Measurements from ENCODE around the gene SUSD4.

The SUSD4 gene

DNA sequence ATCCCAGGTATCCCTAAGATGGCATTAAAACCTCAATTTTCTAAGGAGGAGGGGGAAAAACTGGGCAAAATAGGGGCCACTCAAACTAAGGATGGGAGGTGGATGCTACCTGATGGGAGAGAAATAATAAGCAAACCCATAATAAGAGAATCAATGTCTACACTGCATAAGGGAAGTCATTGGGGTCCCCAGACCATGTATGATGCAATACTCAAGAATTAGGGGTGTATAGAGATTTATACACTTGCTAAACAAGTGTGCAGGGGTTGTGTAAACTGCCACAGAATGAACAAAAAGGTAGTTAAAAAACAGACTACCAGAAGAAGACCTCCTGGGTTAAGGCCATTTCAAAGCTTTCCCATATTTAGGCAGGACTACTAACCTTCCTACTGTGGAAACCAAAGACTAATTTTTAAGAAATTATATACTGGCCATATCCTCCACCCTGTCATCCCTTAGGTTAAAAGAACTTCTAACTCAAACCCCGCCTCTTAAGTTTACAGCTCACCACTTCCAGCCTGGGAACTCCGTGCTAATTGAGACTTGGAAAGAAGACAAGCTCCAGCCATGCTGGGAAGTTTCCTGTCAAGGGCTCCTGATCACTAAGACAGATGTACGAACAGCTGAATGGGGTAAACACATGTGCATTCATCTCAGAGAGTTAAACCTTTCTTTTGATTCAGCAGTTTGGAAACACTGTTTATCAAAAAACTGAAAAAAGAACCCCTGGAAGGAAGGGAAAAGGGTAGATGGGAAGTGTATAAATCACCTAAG lies 156.5 kb downstream of the SUSD4 start:
- DNase-seq: no peak

DNA sequence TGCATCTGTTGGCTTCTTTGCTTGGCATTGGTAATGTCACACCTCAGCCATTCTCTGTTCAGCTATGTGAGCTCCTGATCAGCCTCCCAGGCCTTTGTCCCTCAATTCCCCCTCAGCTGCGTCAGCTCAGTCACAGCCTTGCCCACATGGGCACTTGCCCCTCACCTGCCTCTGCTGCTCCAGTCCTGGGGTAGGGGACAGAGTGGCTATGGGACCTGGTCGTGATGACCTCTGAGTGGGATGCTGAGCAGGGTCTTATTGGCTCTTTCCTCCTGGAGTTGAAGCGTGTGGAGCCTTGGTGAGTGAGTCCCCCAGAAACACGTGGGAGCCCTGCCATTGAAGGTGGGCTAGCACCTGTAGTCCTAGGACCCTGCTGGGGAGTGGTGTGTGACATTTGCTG lies 159.6 kb downstream of the SUSD4 start:
- DNase-seq: no peak

DNA sequence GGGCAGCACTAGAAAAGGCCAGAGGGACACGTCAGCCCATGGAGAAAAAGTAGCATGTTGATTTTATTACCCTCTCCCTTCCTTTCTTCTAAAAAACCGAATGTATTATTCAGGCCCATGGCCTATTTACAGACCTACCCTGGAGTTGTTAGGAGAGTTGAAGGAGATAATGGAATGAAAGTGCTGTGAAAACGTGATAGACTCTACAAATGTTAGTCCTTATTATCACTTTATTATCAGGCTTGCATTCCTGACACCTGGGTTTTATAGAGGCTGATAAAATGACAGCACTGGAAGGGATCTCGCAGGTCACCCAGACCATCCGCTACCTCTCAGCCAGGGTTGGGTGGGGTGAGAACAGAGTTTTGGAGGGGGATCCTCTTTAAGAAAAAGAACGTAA lies 160.3 kb downstream of the SUSD4 start:
- DNase-seq: no peak

DNA sequence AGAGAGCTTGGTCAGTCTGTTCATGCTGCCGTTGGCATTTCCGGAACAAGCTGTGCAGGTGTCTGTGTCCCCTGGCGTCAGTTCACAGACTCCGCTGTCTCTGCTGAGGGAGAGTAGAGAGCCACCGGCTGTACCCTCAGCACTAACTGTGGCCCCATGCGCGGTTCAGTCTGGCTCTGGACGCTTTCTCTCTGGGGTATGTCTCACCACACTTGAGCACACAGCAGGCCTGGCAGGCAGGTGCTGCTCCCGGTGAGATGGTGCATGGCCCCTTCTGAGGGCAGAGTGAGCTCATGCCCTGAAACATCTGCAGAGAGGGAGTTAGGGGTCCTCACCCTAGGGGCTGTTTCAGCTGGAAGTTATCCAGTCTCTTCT lies 161.0 kb downstream of the SUSD4 start:
- no peak for DNase-seq

DNA sequence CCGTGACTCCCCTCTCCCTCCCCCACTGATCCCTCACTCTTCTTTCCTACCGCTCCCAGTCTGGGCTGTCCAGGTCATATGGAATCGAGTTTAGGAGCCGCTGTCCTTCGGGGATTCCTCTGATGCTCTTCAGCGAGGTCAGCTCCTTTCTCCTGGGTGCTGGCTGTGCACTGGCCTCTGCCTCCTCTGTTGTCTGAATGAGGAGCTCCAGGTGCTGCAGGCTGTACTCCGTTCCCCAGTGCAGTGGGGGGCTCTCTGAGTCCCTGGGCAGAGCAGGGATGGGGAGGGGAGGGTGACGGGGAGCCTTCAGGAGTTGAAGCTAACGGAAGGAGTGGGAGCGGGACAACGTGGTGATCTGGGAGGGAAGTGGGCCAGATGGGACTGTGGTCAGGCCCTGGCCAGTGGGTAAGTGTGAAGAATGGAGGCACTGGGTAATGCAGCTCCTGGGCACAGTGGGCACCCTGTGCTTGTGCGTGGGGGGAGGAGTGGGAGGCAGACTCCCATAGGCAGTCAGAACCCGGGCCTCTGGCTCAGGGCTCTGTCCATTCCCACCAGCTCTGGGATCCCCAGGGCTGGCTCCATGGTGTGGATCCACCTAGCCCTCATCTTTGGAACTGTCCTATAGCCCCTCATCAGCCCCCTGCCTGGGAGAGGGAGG lies 161.5 kb downstream of the SUSD4 start:
- no peak for DNase-seq

DNA sequence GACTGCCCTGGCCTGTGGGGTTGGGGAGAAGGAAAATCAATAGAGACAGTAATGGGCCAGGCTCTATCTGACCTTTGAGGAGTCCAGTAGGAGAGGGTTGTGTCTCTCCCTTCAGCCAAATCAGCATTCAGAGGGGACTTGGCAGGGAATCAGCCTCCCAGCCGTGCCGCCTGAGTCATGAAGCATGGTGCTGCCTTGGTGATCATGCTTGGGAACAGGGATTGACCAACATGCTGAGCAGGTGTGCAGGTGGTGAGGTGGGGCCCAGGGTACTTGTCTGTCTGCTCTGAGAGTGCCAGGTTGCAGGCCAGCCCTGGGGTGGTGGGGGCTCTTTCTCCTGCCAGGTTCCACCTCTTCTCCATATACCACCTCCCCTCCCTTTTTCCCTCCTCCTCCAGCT lies 162.0 kb downstream of the SUSD4 start:
- no peak for DNase-seq

DNA sequence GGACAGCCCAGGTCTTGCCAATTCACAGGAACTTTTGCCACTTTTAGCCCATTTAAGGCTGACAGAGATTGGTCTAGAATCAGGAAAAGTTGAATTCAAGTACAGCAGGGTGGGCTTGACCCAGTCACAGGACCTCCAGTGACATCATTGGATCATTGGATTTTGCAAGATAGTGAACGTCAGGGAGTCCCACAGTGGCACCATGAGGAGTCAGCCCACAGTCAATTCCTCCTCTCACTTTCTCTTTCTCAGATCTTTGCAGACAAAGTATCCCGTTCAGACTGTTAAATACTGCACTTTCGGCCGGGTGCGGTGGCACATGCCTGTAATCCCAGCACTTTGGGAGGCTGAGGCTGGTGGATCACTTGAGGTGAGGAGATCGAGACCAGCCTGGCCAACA lies 163.1 kb downstream of the SUSD4 start:
- DNase-seq: no peak

DNA sequence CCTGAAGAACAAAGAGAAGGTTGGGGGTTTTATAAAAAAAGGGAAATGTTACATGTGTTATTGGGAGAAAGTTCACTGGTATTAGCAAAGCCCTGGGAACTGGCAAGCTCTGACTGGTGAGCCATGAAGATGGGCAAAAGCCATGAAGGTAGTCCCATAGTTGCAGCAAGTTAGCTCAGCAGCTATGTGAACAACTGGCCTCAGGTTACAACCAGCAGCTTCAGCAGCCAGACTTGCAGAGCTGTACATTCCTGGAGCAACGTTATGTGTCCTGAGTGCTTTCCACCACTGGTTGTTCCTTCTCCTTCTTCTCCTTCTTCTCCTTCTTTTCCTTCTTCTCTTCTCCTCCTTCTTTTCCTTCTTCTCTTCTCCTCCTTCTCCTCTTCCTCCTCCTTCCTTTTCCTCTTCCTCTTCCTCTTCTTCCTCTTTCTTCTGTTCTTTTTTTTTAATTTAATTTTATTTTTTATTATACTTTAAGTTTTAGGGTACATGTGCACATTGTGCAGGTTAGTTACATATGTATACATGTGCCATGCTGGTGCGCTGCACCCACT lies 164.8 kb downstream of the SUSD4 start:
- no peak for DNase-seq

DNA sequence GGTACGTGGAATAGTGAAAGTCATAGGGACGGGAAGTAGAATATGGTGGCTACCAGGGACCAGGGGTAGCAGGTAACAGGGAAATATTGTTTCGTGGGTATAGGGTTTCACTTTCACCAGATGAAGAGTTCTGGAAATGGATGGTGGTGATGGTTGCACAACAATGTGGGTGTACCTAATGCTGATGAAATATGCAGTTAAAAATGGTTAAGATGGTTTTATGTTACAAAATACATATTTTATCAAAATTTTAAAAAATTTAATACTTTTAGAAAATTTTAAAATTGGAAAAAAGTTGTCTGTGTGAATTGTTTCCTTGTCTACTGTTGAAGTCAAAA lies 165.4 kb downstream of the SUSD4 start:
- DNase-seq: no peak

DNA sequence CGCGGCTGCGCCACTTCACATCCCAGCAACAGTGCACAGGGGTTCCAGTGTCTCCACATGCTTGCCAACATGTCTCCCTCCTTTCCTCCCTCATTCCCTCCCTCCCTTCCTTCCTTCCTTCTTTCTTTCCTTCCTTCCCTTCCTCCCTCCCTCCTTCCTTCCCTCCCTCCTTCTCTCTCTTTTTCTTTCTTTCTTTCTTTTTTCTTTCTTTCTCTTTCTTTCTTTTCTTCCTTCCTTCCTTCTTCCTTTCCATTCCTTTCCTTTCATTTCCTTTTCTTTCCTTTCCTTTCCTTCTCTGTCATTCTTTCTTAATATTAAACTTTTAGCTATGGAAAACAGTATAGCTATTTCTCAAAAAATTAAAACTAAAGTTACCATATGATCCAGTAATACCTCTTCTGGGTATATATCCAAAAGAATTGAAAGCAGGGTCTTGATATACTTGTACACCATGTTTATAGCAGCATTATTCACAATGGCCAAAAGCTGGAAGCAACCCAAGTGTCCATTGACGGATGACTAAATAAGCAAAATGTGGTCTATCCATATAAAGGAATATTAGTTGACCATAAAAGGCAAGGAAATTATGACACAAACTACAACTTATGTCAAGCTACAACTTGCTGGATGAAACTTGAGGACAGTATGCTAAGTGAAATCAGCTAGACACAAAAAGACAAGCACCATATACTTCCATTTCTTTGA lies 165.9 kb downstream of the SUSD4 start:
- no peak for DNase-seq

DNA sequence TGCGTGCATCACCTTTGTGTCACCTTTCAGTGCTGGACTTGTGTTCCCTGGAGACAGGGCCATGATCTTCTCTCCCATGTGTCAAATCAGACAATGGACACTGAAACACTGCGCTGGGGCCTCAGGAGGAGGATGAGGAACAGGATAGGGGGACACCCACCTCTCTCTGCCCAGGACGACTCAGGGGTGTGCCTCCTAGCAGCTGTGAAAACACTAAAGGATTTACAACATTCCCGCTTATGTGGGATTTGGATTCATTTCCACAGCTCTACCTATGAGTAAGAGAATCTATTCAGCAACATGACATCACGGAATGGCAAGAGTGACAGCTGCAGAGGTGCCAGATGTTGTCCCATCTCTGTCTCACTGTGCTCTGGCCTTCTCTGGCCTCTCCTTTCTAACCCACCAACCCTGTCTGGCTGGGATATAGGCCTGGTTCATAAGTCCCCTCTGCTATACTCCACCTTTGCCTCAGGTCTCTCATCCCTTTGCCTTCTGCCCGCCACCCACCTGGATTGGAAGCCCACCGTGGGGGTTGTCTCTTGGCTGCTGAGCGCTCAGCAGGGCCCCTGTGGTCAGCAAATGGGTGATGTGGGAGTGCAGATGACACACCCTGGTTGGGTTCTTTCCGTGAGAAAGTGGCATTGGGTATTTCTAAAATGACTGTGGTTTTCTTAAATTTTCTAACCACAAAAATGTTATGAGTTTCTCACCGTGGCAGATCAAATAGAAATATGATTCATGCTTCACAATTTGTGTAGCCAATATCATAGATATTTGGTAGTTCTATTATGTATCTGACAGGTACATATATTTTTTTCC lies 173.9 kb downstream of the SUSD4 start:
- DNase-seq: peak; percentile 43

DNA sequence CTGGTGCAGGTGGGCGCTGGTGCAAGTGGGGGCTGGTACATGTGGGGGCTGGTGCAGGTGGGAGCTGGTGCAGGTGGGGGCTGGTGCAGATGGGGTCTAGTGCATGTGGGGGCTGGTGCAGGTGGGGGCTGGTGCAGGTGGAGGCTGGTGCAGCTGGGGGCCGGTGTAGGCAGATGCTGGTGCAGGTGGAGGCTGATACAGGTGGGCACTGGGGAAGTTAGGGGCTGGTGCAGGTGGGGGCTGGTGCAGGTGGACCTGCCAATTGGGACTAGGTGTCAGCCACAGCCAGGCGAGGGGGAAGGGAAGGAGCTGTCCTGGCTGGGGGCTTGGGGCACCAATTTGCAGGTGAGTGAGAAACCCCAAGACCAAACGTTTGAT lies 174.5 kb downstream of the SUSD4 start:
- no peak for DNase-seq

DNA sequence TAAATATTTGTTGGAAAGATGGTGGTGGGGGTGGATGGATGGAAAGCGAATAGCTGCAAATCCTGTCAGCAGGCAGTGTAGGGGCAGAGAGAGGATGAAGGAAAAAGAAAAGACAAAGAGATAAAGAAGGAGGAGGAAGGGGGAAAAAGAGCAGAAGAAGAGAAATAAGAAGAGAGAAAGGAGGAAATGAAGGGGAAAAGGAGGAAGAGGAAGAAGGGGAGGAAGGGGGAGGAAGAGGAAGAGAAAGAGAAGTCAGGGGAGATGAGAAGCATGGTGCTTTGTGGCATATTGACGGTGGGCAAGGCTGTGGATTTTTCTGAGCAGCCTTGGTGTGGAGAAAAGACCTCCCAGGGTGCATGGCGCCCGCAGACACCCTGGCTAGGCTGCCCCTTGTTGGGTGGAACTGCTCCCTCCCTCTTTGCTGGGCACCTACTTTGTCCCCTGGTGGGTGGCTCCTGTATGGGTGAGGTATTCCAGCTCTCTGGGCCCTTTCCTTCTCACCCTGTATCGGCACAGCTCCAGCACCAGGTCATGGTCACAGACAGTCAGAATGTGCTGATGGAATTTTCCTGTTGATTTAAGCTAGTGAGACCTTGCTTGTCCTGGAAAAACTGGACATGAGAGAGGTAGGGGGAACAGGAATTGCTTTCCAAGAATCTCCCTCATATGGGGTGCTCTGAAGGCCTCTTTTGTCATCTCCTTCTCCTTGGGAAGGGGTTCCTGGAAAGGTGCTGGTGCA lies 175.2 kb downstream of the SUSD4 start:
- DNase-seq: no peak

DNA sequence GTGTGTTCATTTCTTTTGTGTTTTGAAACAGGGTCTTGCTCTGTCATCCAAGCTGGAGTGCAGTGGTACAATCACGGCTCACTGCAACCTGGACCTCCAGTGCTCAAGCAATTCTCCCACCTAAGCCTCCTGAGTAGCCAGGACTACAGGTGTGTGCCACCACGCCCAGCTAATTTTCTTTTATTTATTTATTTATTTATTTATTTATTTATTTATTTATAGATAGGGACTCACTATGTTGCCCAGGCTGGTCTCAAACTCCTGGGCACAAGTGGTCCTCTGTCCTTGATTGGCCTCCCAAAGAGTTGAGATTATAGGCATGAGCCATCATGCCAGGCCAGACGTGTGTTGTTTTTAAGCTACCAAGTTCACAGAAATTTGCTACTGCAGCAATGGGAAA lies 177.2 kb downstream of the SUSD4 start:
- DNase-seq: no peak

DNA sequence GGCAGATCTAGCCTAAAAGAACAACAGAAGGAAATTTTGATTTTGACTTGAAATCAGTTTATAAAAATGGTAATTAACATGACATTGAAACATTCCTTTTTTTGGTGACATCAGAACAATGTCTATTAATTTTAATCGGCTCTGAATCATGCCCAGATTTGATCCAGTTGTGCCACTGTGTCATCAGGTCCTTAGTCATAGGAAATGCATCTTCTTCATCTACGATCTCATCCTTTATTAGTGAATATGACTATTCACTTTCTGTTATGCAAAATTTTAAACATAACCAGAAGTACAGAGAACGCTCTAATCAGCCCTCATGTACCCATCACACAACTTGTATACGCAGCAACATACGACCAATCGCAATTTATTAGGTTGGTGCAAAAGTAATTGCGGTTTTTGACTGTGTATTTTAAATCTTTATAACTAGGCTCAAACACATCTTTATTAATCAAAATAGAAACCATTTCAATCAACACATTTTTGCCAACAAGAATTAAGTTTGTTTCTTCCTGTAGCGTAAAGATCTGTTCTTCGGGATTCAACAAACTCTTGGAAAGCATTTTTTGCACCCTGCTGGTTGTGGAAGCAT lies 180.6 kb downstream of the SUSD4 start:
- DNase-seq: no peak

DNA sequence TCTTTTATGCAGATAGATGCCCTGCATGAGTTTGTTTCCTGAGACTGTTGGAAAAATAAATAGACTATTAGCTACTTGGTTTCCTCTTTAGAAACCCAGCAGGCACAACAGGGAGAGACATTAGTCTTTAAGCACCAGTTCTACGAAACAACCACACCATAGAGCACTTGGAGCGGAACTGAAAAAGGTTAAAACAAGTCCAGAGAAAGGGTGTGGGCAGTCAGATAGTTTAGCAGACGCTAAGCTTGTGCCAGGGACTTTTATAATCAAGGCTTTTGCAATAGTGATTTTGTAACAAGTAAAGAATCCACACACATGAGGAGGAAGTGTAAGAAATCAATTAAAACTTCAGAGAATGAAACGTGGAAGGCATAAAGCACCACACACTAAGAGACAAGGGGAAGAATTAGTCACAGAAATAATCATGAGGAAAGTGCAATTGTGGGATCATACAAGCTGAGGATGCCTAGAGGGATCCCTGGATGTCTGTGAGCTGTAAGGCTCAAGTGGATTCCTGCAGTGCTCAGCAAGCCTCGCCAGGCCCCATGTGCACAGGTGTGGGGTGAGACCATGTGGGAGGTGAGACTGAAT lies 183.2 kb downstream of the SUSD4 start:
- no peak for DNase-seq

DNA sequence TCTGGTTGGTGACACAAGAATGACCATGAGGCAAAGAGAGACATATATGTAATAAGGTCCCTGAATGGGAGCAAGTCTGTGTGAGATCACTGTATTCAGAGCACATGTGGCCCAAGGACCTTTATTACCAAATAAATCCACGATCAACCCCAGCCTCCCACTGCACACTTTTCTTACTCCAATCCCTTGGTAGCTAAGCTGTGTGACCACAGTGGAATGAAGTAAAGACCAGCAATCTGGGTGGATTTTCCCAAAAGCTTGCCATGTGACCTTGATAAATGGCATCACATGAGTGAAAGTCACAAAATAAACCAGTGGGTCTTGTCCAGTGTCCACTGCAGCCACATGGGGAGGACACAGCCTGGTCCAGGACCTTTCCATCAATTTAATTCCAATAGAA lies 184.2 kb downstream of the SUSD4 start:
- DNase-seq: no peak

DNA sequence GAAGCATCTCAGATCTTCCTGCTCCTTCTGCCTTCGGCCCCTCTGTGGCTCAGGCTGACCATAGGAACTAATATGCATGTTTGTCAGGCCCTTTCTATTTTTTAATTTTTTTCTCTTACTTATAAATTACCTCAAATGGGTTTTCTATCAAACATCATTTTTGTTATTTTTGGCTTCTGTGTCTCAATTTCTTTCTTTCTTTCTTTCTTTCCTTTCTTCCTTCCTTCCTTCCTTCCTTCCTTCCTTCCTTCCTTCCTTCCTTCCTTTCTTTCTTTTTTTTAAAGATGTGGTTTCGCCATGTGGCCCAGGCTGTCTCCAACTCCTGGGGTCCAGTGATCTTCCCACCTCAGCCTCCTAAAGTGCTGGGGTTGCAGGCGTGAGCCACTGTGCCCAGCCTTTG lies 184.7 kb downstream of the SUSD4 start:
- no peak for DNase-seq

DNA sequence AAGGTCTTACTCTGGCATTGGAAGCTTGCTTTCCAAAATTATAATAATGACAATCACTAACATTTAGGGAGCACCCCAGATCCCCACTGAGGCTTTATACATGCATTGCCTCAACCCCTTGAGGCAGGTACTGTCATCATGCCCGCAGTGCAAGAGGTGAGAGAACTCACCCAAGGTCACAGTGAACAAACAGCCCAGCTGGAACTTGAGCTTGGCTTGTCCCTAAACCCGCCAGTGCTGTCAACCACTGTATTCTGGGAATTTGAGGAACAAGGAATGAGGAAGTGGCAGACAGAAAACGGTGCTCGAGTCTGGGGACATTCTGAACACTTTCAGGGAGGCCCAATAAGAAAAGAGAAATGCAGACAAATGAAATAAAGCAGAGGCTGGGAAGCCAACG lies 186.3 kb downstream of the SUSD4 start:
- DNase-seq: no peak

DNA sequence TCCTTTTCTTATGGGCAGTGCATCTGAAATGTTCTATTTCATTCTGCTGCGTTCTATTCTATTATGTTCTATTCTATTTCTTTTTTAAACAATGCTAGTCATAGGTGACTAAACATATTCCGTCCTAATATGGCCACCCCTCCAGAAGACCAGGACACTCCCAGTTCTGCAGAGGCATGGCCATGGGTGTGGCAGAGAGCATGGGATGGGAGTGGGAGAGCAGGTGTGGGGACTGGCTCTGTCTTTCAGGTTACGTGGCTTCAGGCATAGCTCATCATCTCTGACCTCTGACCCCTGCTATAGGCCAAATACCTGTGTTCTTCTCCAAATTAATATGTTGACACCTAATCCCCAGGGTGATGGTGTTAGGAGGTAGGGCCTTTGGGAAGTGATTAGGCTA lies 187.5 kb downstream of the SUSD4 start:
- DNase-seq: no peak

DNA sequence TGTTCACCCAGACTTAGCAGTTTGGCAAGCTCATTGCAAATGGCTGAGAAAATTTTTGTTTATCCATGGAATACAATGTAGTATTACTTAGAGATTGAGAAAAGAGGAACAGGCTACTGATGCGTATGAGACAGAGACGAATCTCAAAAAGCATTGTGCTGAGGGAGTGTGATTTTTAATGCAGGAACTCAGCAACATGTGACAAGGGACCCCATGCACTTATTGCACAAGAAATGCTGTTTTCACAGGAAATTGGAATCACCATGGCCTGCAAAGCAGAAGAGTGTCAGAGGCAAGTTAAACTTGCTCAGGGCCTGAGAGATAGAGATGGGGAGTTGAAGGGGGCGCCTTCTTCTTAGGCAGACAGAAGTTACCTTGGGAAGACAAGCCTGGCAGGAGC lies 188.3 kb downstream of the SUSD4 start:
- no peak for DNase-seq

DNA sequence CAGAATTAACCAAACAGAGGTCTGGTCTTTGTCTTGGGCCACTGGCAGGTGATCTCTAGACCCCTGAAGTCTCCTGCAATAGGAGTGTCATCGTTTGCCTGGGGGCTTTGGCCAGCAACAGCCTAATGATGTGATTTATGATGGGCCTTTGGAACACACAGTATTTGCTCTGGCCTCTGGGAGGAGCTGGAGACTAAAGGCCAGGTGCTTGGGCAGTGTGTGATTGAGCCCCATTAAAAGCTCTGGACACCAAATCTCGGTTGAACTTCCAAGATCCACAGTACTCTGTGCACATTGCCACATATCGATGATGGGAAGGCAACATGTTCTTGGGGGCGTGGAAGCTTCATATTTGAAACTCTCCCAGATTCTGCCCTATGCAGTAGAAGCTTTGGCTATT lies 188.9 kb downstream of the SUSD4 start:
- no peak for DNase-seq

Measured in activated CD4-positive, alpha-beta T cell treated with anti-CD3 and anti-CD28 coated beads, Interleukin-2, amount 50 U/mL, for 1 hour (primary cell).